Peyer's patch (tissue), 4 donors: ENCODE data around the gene TMEM132C. TPM values are rescaled to one million over a fixed set of nuclear protein-coding genes. Genes with fewer than 3 reads are reported as not detected.

Experiments used
- DNase-seq, 3 donors: peaks; one replicate each; pipeline ENCODE4 v3.0.0-alpha.2; 2017 to 2019
- H3K27ac ChIP-seq, 4 donors: fragments of 200-600 bp; sonication (generic); one replicate each; pipeline ENCODE4 v1.5.1; 2016 to 2019
- H3K27me3 ChIP-seq, 2 donors: fragments of 200-600 bp; sonication (generic); one replicate each; pipeline ENCODE4 v1.5.1; 2019
- H3K36me3 ChIP-seq, 3 donors: fragments of 200-600 bp; sonication (generic); one replicate each; pipeline ENCODE4 v1.5.1; 2016 to 2019
- H3K4me1 ChIP-seq, 4 donors: fragments of 200-600 bp; sonication (generic); one replicate each; pipeline ENCODE4 v1.5.1; 2016 to 2019
- H3K4me3 ChIP-seq, 4 donors: fragments of 200-600 bp; sonication (generic); 1 replicate in 3 of 4; 2 replicates in 1 of 4; pipeline ENCODE4 v1.5.1; 2016 to 2019; ENCODE audit warnings: mild to moderate bottlenecking in 1 of 4
- H3K9me3 ChIP-seq, 4 donors: fragments of 200-600 bp; sonication (generic); one replicate each; pipeline ENCODE4 v1.5.1; 2016 to 2019; ENCODE audit warnings: mild to moderate bottlenecking in 1 of 4
- CTCF ChIP-seq, 6 experiments: fragments of 450-650 bp in 4 of 6; fragments of 200-600 bp in 2 of 6; sonication (generic) in 1 of 6; IDR thresholded peaks; one replicate each; pipeline ENCODE4 v1.5.1; 2017 to 2019; ENCODE audit warnings: antibody characterized with exemption in 6 of 6, mild to moderate bottlenecking in 3 of 6, moderate library complexity in 1 of 6
- POLR2A ChIP-seq, 2 donors: fragments of 450-650 bp; IDR thresholded peaks; one replicate each; pipeline ENCODE4 v1.5.1; 2017; ENCODE audit warnings: antibody characterized with exemption in 2 of 2, mild to moderate bottlenecking in 2 of 2, moderate library complexity in 2 of 2
- total RNA-seq, 4 donors: library from RNA; depleted of rRNA; stranded (reverse); fragments of >200 nt; gene quantifications; one replicate each; pipeline ENCODE4 v1.1.0, GENCODE V29; 2016

Gene TMEM132C
- total RNA-seq, 4 donors from 2014 or later, result 0.88 to 5.0 (median 2.0) TPM

GRCh38 chr12:128662101-128662500, 395.1 kb downstream of the TMEM132C start:
- Histone ChIP-seq H3K4me1 (peaks cover 0 to 8% (median 0%) of the 10 kb centered on the region in 4 donors), H3K36me3 (no peaks in the 10 kb centered on the region), H3K27me3 (no peaks in the 10 kb centered on the region), H3K27ac (no peak overlapping the region), H3K4me3 (no peak overlapping the region), H3K9me3 (no peaks in the 10 kb centered on the region)
- TF ChIP-seq POLR2A (IDR thresholded peaks at IDR 0.05), result no peak
- no peak for TF ChIP-seq CTCF (IDR thresholded peaks at IDR 0.05)
- DNase-seq, result peak in 1 of 3 donors; percentile 61

- H3K36me3 ChIP-seq, result no peaks in the 10 kb centered on the region
- TF ChIP-seq POLR2A (IDR thresholded peaks at IDR 0.05) (no peak), CTCF (IDR thresholded peaks at IDR 0.05) (no peak)
Measured at GRCh38 chr12:128664501-128664900, 397.5 kb downstream of the TMEM132C start.

GRCh38 chr12:128667193-128667592, 400.2 kb downstream of the TMEM132C start:
- TF ChIP-seq CTCF (IDR thresholded peaks at IDR 0.05), result no peak
- TF ChIP-seq POLR2A (IDR thresholded peaks at IDR 0.05), result no peak
- Histone ChIP-seq H3K4me3 (no peak overlapping the region), H3K27ac (no peak overlapping the region), H3K27me3 (no peaks in the 10 kb centered on the region), H3K4me1 (no peaks in the 10 kb centered on the region), H3K36me3 (no peaks in the 10 kb centered on the region), H3K9me3 (no peaks in the 10 kb centered on the region)
- no peak for DNase-seq

More at GRCh38 chr12:128664501-128664900, 397.5 kb downstream of the TMEM132C start:
- Histone ChIP-seq H3K4me1 (peaks cover 0 to 8% (median 0%) of the 10 kb centered on the region in 4 donors), H3K9me3 (no peaks in the 10 kb centered on the region), H3K27me3 (no peaks in the 10 kb centered on the region), H3K27ac (no peak overlapping the region), H3K4me3 (no peak overlapping the region)
- no peak for DNase-seq

GRCh38 chr12:128671528-128672042, 404.6 kb downstream of the TMEM132C start:
- TF ChIP-seq POLR2A (IDR thresholded peaks at IDR 0.05) (no peak), CTCF (IDR thresholded peaks at IDR 0.05) (peak in 2 of 6 experiments; percentile 18)

GRCh38 chr12:128672428-128672827, 405.5 kb downstream of the TMEM132C start:
- H3K9me3 ChIP-seq, result no peaks in the 10 kb centered on the region
- no peak overlapping the region for H3K27ac ChIP-seq
- no peak for TF ChIP-seq CTCF (IDR thresholded peaks at IDR 0.05)
- TF ChIP-seq POLR2A (IDR thresholded peaks at IDR 0.05), result no peak
- no peaks in the 10 kb centered on the region for H3K4me1 ChIP-seq
- H3K4me3 ChIP-seq, result no peak overlapping the region
- no peaks in the 10 kb centered on the region for H3K36me3 ChIP-seq
- no peaks in the 10 kb centered on the region for H3K27me3 ChIP-seq
- DNase-seq, result no peak

More at GRCh38 chr12:128671528-128672042, 404.6 kb downstream of the TMEM132C start:
- no peaks in the 10 kb centered on the region for H3K36me3 ChIP-seq
- no peak for DNase-seq
- H3K27ac ChIP-seq, result no peak overlapping the region
- no peaks in the 10 kb centered on the region for H3K9me3 ChIP-seq
- no peak overlapping the region for H3K4me3 ChIP-seq
- no peaks in the 10 kb centered on the region for H3K27me3 ChIP-seq
- H3K4me1 ChIP-seq, result no peaks in the 10 kb centered on the region

- no peaks in the 10 kb centered on the region for H3K27me3 ChIP-seq
- H3K9me3 ChIP-seq, result no peaks in the 10 kb centered on the region
- H3K4me3 ChIP-seq, result no peak overlapping the region
- H3K27ac ChIP-seq, result no peak overlapping the region
- no peak for DNase-seq
- no peak for TF ChIP-seq POLR2A (IDR thresholded peaks at IDR 0.05)
- TF ChIP-seq CTCF (IDR thresholded peaks at IDR 0.05), result no peak
- H3K36me3 ChIP-seq, result no peaks in the 10 kb centered on the region
- H3K4me1 ChIP-seq, result no peaks in the 10 kb centered on the region
Measured at GRCh38 chr12:128672893-128673292, 405.9 kb downstream of the TMEM132C start.
